ENCODE results near the gene UBAC2. TPM values are rescaled to one million over a fixed set of nuclear protein-coding genes. Genes with fewer than 3 reads are reported as not detected.

Gene UBAC2
- total RNA-seq, 4 donors from 2014 or later, result 54.4 to 65.9 (median 59.5) TPM

DNA sequence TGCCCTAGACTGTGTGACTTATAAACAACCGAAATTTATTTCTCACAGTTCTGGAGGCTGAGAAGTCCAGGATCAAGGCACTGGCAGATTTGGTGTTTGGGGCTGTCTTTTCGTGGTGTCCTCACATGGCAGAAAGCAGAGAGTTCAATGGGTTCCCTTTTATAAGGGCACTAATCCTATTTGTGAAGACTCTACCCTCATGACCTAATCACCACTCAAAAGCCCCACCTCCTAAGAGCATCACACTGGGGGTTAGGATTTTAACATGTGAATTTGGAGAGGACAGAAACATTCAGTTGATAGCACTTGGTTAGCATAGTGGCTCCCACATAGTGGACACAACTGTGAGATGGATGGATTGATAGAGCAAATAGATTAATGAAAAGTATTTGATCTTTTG, 79.0 kb downstream of the UBAC2 start:
- TF ChIP-seq POLR2A (IDR thresholded peaks at IDR 0.05), result no peak
- TF ChIP-seq, protein P1, sequence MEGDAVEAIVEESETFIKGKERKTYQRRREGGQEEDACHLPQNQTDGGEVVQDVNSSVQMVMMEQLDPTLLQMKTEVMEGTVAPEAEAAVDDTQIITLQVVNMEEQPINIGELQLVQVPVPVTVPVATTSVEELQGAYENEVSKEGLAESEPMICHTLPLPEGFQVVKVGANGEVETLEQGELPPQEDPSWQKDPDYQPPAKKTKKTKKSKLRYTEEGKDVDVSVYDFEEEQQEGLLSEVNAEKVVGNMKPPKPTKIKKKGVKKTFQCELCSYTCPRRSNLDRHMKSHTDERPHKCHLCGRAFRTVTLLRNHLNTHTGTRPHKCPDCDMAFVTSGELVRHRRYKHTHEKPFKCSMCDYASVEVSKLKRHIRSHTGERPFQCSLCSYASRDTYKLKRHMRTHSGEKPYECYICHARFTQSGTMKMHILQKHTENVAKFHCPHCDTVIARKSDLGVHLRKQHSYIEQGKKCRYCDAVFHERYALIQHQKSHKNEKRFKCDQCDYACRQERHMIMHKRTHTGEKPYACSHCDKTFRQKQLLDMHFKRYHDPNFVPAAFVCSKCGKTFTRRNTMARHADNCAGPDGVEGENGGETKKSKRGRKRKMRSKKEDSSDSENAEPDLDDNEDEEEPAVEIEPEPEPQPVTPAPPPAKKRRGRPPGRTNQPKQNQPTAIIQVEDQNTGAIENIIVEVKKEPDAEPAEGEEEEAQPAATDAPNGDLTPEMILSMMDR (IDR thresholded peaks at IDR 0.05), result no peak
- no peaks in the 10 kb centered on the region for H3K4me1 ChIP-seq
- H3K27ac ChIP-seq, result no peak overlapping the region
- no peaks in the 10 kb centered on the region for H3K27me3 ChIP-seq
- intact Hi-C loops (cut with DNase I; ENCODE audit: low total_unique reads), result no loop called here
- no peaks in the 10 kb centered on the region for H3K9me3 ChIP-seq
- H3K36me3 ChIP-seq, result no peaks in the 10 kb centered on the region
- H3K4me3 ChIP-seq, result no peak overlapping the region
- no peak for DNase-seq

GRCh38 chr13:99280166-99280565, 79.5 kb downstream of the UBAC2 start:
- Histone ChIP-seq H3K4me3 (no peak overlapping the region), H3K27ac (no peak overlapping the region), H3K9me3 (no peaks in the 10 kb centered on the region), H3K36me3 (no peaks in the 10 kb centered on the region), H3K27me3 (no peaks in the 10 kb centered on the region), H3K4me1 (no peaks in the 10 kb centered on the region)
- TF ChIP-seq POLR2A (IDR thresholded peaks at IDR 0.05), result no peak
- TF ChIP-seq, protein P1 (IDR thresholded peaks at IDR 0.05), result no peak
- intact Hi-C loops (cut with DNase I; ENCODE audit: low total_unique reads), result no loop called here
- no peak for DNase-seq

GRCh38 chr13:99281811-99282263, 81.2 kb downstream of the UBAC2 start:
- TF ChIP-seq, protein P1 (IDR thresholded peaks at IDR 0.05), result no peak
- TF ChIP-seq POLR2A (IDR thresholded peaks at IDR 0.05), result no peak
- H3K4me3 ChIP-seq, result no peak overlapping the region
- peak in 1 of 2 donors; percentile 23 for DNase-seq
- no peaks in the 10 kb centered on the region for H3K4me1 ChIP-seq
- no peaks in the 10 kb centered on the region for H3K36me3 ChIP-seq
- H3K27ac ChIP-seq, result peak overlapping the region in 1 of 2 donors; percentile 37
- H3K9me3 ChIP-seq, result no peaks in the 10 kb centered on the region
- intact Hi-C loops (cut with DNase I; ENCODE audit: low total_unique reads), result no loop called here
- H3K27me3 ChIP-seq, result no peaks in the 10 kb centered on the region

- Histone ChIP-seq H3K36me3 (no peaks in the 10 kb centered on the region), H3K4me3 (no peak overlapping the region), H3K4me1 (no peaks in the 10 kb centered on the region), H3K27ac (peak overlapping the region in 1 of 2 donors; percentile 37), H3K9me3 (no peaks in the 10 kb centered on the region), H3K27me3 (no peaks in the 10 kb centered on the region)
- intact Hi-C loops (cut with DNase I; ENCODE audit: low total_unique reads), result no loop called here
- TF ChIP-seq, protein P1 (IDR thresholded peaks at IDR 0.05), result no peak
- TF ChIP-seq POLR2A (IDR thresholded peaks at IDR 0.05), result no peak
- no peak for DNase-seq
Measured at GRCh38 chr13:99282264-99283231, 81.9 kb downstream of the UBAC2 start.

Data from uterus (tissue), 4 donors.